ENCODE data around the gene PTPRA.
"Not testable (repeated sequence)": the region's sequence is repeated elsewhere in the genome, so short reads cannot be mapped to it uniquely, and the experiment has no call there.

Gene PTPRA

DNA sequence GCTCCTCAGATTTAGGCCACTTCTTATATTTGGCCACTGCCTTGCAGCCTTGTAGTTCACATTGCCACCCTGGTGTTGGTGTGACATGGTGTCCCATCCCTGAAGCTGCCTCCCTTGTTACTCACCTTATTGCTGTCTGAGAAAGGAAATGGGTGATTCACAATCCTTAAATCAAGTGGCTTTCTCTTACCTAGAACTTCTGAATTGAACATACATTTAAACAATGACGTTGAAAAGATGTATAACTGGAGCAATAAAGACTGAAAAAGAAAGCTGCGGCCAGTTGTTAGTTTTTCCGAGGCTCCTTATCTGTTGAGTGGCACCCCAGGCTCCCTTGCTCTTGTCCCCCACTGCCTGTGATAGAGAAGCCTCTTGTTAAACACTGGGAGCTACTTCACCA is 141.4 kb downstream of the PTPRA start:
- no peak for TF ChIP-seq ZC3H10 (CRISPR knock-in tag; IDR thresholded peaks at IDR 0.05)
- no peak for TF ChIP-seq ISL1 (CRISPR knock-in tag; IDR thresholded peaks at IDR 0.05)
- no peak for TF ChIP-seq PPARA (CRISPR knock-in tag; IDR thresholded peaks at IDR 0.05; ENCODE audit: borderline replicate concordance)
- TF ChIP-seq, protein P1, sequence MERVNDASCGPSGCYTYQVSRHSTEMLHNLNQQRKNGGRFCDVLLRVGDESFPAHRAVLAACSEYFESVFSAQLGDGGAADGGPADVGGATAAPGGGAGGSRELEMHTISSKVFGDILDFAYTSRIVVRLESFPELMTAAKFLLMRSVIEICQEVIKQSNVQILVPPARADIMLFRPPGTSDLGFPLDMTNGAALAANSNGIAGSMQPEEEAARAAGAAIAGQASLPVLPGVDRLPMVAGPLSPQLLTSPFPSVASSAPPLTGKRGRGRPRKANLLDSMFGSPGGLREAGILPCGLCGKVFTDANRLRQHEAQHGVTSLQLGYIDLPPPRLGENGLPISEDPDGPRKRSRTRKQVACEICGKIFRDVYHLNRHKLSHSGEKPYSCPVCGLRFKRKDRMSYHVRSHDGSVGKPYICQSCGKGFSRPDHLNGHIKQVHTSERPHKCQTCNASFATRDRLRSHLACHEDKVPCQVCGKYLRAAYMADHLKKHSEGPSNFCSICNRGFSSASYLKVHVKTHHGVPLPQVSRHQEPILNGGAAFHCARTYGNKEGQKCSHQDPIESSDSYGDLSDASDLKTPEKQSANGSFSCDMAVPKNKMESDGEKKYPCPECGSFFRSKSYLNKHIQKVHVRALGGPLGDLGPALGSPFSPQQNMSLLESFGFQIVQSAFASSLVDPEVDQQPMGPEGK (CRISPR knock-in tag; IDR thresholded peaks at IDR 0.05; ENCODE audit: borderline replicate concordance), result no peak
- TF ChIP-seq GLIS3 (CRISPR knock-in tag; IDR thresholded peaks at IDR 0.05), result no peak
- TF ChIP-seq ESRRG (CRISPR knock-in tag; IDR thresholded peaks at IDR 0.05), result no peak
- no peak for TF ChIP-seq BACH2 (CRISPR knock-in tag; IDR thresholded peaks at IDR 0.05; ENCODE audit: borderline replicate concordance)
- TF ChIP-seq ZFP3 (CRISPR knock-in tag; IDR thresholded peaks at IDR 0.05), result no peak
- no peak for TF ChIP-seq RARB (CRISPR knock-in tag; IDR thresholded peaks at IDR 0.05)
- TF ChIP-seq TOX (CRISPR knock-in tag; IDR thresholded peaks at IDR 0.05; ENCODE audit: borderline replicate concordance), result no peak
- no peak for TF ChIP-seq SNAI2 (CRISPR knock-in tag; IDR thresholded peaks at IDR 0.05)
- TF ChIP-seq ZFP30 (CRISPR knock-in tag; IDR thresholded peaks at IDR 0.05), result no peak
- no peak for TF ChIP-seq ZNF70 (CRISPR knock-in tag; IDR thresholded peaks at IDR 0.05)
- TF ChIP-seq, protein P2, sequence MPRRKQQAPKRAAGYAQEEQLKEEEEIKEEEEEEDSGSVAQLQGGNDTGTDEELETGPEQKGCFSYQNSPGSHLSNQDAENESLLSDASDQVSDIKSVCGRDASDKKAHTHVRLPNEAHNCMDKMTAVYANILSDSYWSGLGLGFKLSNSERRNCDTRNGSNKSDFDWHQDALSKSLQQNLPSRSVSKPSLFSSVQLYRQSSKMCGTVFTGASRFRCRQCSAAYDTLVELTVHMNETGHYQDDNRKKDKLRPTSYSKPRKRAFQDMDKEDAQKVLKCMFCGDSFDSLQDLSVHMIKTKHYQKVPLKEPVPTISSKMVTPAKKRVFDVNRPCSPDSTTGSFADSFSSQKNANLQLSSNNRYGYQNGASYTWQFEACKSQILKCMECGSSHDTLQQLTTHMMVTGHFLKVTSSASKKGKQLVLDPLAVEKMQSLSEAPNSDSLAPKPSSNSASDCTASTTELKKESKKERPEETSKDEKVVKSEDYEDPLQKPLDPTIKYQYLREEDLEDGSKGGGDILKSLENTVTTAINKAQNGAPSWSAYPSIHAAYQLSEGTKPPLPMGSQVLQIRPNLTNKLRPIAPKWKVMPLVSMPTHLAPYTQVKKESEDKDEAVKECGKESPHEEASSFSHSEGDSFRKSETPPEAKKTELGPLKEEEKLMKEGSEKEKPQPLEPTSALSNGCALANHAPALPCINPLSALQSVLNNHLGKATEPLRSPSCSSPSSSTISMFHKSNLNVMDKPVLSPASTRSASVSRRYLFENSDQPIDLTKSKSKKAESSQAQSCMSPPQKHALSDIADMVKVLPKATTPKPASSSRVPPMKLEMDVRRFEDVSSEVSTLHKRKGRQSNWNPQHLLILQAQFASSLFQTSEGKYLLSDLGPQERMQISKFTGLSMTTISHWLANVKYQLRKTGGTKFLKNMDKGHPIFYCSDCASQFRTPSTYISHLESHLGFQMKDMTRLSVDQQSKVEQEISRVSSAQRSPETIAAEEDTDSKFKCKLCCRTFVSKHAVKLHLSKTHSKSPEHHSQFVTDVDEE (CRISPR knock-in tag; IDR thresholded peaks at IDR 0.05), result no peak
- ATAC-seq, result no peak

DNA sequence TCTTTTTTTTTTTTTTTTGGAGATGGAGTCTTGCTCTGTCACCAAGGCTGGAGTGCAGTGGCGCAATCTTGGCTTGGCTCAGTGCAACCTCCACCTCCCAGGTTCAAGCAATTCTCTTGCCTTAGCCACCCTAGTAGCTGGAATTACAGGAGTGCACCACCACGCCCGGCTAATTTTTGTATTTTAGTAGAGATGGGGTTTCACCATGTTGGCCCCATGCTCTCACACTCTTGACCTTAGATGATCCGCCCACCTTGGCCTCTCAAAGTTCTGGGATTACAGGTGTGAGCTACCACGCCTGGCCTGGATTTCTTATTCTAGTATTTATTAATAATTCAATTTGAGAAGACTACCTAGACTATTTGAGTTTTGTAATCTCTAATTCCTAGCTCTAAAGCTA is 142.0 kb downstream of the PTPRA start:
- not testable (repeated sequence) for ATAC-seq

DNA sequence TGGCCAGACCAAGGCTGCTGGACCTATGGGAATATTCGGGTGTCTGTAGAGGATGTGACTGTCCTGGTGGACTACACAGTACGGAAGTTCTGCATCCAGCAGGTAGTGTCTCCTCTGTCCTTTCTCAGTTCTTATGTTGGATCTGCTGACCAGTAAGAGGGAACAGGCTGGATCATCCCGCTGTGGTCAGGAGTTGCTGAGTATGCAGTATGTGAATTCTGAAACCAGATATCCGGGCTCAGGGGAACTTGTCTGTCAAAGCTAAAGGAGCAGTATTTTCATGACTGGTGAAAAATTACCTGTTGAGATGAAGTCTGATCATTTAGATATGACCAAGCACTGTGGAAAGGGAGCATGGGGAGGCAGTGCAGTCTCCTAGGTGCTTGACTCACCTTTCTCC is 148.0 kb downstream of the PTPRA start:
- no peak for ATAC-seq
- no peak for TF ChIP-seq PPARA (CRISPR knock-in tag; IDR thresholded peaks at IDR 0.05; ENCODE audit: borderline replicate concordance)
- TF ChIP-seq SNAI2 (CRISPR knock-in tag; IDR thresholded peaks at IDR 0.05), result no peak
- no peak for TF ChIP-seq BACH2 (CRISPR knock-in tag; IDR thresholded peaks at IDR 0.05; ENCODE audit: borderline replicate concordance)
- no peak for TF ChIP-seq TOX (CRISPR knock-in tag; IDR thresholded peaks at IDR 0.05; ENCODE audit: borderline replicate concordance)
- no peak for TF ChIP-seq ZNF8 (CRISPR knock-in tag; IDR thresholded peaks at IDR 0.05)
- TF ChIP-seq, protein P3, sequence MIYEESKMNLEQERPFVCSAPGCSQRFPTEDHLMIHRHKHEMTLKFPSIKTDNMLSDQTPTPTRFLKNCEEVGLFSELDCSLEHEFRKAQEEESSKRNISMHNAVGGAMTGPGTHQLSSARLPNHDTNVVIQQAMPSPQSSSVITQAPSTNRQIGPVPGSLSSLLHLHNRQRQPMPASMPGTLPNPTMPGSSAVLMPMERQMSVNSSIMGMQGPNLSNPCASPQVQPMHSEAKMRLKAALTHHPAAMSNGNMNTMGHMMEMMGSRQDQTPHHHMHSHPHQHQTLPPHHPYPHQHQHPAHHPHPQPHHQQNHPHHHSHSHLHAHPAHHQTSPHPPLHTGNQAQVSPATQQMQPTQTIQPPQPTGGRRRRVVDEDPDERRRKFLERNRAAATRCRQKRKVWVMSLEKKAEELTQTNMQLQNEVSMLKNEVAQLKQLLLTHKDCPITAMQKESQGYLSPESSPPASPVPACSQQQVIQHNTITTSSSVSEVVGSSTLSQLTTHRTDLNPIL (CRISPR knock-in tag; IDR thresholded peaks at IDR 0.05; ENCODE audit: low read depth), result no peak
- no peak for TF ChIP-seq ISL1 (CRISPR knock-in tag; IDR thresholded peaks at IDR 0.05)
- no peak for TF ChIP-seq ARNTL (CRISPR knock-in tag; IDR thresholded peaks at IDR 0.05; ENCODE audit: borderline replicate concordance, low read depth)

DNA sequence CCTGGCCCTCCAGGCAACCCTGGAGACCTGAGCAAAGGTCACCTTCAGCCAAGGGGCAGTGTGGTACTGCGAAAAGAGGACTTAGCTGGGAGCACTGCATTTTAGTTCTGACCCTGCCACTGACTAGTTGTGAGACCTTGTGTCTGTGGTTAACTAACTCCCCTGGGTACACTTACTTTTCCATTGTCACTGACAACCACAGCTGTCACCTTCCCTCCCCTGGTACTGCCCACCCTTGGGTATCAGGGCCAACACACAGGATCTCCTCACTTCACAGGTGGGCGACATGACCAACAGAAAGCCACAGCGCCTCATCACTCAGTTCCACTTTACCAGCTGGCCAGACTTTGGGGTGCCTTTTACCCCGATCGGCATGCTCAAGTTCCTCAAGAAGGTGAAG is 148.5 kb downstream of the PTPRA start:
- no peak for ATAC-seq
- TF ChIP-seq TCF4 (CRISPR knock-in tag; IDR thresholded peaks at IDR 0.05; ENCODE audit: borderline replicate concordance), result no peak
- TF ChIP-seq ZNF8 (CRISPR knock-in tag; IDR thresholded peaks at IDR 0.05), result no peak
- TF ChIP-seq TOX (CRISPR knock-in tag; IDR thresholded peaks at IDR 0.05; ENCODE audit: borderline replicate concordance), result no peak
- no peak for TF ChIP-seq ZFP30 (CRISPR knock-in tag; IDR thresholded peaks at IDR 0.05)

DNA sequence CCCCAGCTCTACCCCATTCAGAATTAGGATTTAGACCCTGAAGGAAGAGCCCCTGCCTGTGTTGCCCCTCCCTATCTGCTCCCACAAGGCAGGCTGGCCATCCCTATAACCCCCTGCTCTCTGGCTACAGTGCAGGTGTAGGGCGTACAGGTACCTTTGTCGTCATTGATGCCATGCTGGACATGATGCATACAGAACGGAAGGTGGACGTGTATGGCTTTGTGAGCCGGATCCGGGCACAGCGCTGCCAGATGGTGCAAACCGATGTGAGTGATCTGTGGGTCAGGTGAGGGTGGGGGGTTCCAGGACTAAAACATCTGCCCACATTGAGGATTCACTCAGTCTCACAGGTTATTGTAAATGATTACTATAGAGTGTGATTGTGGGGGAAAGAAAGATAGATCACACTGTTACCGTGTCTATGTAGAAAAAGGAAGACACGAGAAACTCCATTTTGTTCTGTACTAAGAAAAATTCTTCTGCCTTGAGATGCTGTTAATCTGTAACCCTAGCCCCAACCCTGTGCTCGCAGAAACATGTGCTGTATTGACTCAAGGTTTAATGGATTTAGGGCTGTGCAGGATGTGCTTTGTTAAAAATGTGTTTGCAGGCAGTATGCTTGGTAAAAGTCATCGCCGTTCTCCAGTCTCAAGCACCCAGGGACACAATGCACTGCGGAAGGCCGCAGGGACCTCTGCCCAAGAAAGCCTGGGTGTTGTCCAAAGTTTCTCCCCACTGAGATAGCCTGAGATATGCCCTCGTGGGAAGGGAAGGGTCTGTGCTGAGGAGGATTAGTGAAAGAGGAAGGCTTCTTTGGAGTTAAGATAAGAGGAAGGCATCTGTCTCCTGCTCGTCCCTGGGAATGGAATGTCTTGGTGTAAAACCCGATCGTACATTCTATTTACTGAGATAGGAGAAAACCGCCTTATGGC is 149.5 kb downstream of the PTPRA start:
- ATAC-seq, result not testable (repeated sequence)

DNA sequence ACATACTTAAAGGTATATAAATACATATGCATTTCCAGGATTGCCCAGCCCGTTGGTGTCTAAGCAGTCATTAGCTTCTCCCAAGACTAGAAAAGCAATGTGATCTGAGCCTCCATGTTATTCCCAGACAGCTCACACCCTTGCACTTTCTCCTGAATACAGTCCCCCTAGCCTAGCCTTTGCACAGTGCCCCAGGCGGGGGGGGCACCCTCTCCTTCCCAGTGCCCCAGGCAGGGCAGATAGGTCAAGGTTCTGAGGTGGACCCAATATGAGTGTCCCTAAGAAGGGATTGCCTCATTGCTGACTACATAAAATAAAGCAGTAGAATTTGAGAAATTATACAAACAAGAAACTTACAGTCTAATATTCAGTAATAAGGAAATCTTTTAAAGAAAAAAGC is 154.7 kb downstream of the PTPRA start:
- no peak for ATAC-seq
- TF ChIP-seq ZNF70 (CRISPR knock-in tag; IDR thresholded peaks at IDR 0.05), result no peak
- no peak for TF ChIP-seq OSR1 (CRISPR knock-in tag; IDR thresholded peaks at IDR 0.05)
- TF ChIP-seq, protein P1 (CRISPR knock-in tag; IDR thresholded peaks at IDR 0.05; ENCODE audit: borderline replicate concordance), result no peak

Data from SK-N-SH treated with all-trans-retinoic acid at 6 μM for 48 hours (cell line).